Panc1 (cell line): ENCODE measurements around the gene PDE1C. TPM values are rescaled to one million over a fixed set of nuclear protein-coding genes. Genes with fewer than 3 reads are reported as not detected.

Source experiments
- ATAC-seq: fragments of 200-7000 bp; cut with Tn5 transposase; 2 replicates; pipeline ENCODE4 v1.9.1; 2020; ENCODE audit warnings: mild to moderate bottlenecking, moderate library complexity
- BruUV-seq: library from RNA; stranded (reverse); fragments of 400-500 nt; replicated peaks from 2 replicates; lab custom pipeline; 2021; lab: Mats Ljungman, UMichigan
- CTCF ChIA-PET: fragments of 300-600 bp; sonication (Branson Sonifier 250); formaldehyde crosslinking; loops from one replicate; lab custom pipeline; 2022; ENCODE audit warnings: antibody characterized with exemption; lab: Charles Lee
- POLR2A ChIA-PET: fragments of 300-600 bp; sonication (Branson Sonifier 250); formaldehyde crosslinking; loops from one replicate; lab custom pipeline; 2022; ENCODE audit warnings: antibody characterized with exemption; lab: Charles Lee
- DNase-seq: peaks from one replicate; pipeline ENCODE4 v3.0.0-alpha.2; 2010; ENCODE audit warnings: low read depth, low spot score
- H3K27ac ChIP-seq: 2 replicates; pipeline ENCODE4 v1.5.1; 2011; ENCODE audit warnings: mild to moderate bottlenecking, low read length, inconsistent platforms
- H3K27me3 ChIP-seq: fragments of 200-500 bp; sonication (Bioruptor generic); 2 replicates; pipeline ENCODE4 v1.6.0; 2014; ENCODE audit warnings: low read length, inconsistent platforms; ENCODE audit not compliant: control insufficient read depth, insufficient read depth
- H3K36me3 ChIP-seq: fragments of 200-500 bp; sonication (Bioruptor generic); 2 replicates; pipeline ENCODE4 v1.5.1; 2014; ENCODE audit warnings: inconsistent platforms, mild to moderate bottlenecking, low read length, moderate library complexity; ENCODE audit not compliant: control insufficient read depth, insufficient read depth
- H3K4me1 ChIP-seq: 2 replicates; pipeline ENCODE4 v1.5.1; 2011; ENCODE audit warnings: inconsistent platforms, mild to moderate bottlenecking, low read length, moderate library complexity; ENCODE audit not compliant: control insufficient read depth, insufficient read depth
- H3K4me3 ChIP-seq, 2 experiments: 2 replicates each; pipeline ENCODE4 v1.5.1; 2011 to 2012; ENCODE audit warnings: low read depth in 2 of 2, low read length in 2 of 2, mild to moderate bottlenecking in 2 of 2, inconsistent platforms in 1 of 2, moderate library complexity in 1 of 2
- H3K9me3 ChIP-seq: fragments of 200-500 bp; sonication (Bioruptor generic); 2 replicates; pipeline ENCODE4 v1.5.1; 2014; ENCODE audit warnings: low read depth, mild to moderate bottlenecking, inconsistent platforms, low read length, moderate library complexity; ENCODE audit not compliant: control insufficient read depth, insufficient read depth
- CTCF ChIP-seq: fragments of 450-650 bp; IDR thresholded peaks from 2 replicates; pipeline ENCODE4 v1.5.1; 2017; ENCODE audit warnings: mild to moderate bottlenecking
- POLR2AphosphoS5 ChIP-seq: IDR thresholded peaks from 2 replicates; pipeline ENCODE4 v1.6.1; 2012; ENCODE audit warnings: mild to moderate bottlenecking, low read depth, low read length, moderate library complexity
- REST ChIP-seq, 2 experiments: IDR thresholded peaks; 2 replicates each; pipeline ENCODE4 v1.6.1; 2011 to 2012; ENCODE audit warnings: low read depth in 2 of 2, control low read depth in 1 of 2, low read length in 1 of 2, mild to moderate bottlenecking in 1 of 2, moderate library complexity in 1 of 2; ENCODE audit not compliant: insufficient read depth in 1 of 2
- SIN3A ChIP-seq: IDR thresholded peaks from 2 replicates; pipeline ENCODE4 v1.6.1; 2012; ENCODE audit warnings: low read depth, mild to moderate bottlenecking, low read length, moderate library complexity, borderline replicate concordance; ENCODE audit not compliant: insufficient read depth
- TCF7L2 ChIP-seq: IDR thresholded peaks from 2 replicates; pipeline ENCODE4 v1.6.1; 2011; ENCODE audit warnings: mild to moderate bottlenecking, low read depth, low read length, inconsistent platforms
- in situ Hi-C: cut with HindIII; loops from 2 replicates; pipeline ENCODE4 v1.10.0; 2016; ENCODE audit warnings: low sequenced_read_pairs, low pct_unique_long_range_greater_than_20kb
- intact Hi-C: fragments of 100-400 bp; cut with micrococcal nuclease; formaldehyde crosslinking; loops from one replicate; pipeline ENCODE4 v1.10.0; 2022; ENCODE audit not compliant: unreplicated experiment
- total RNA-seq: library from RNA; stranded (reverse); gene quantifications from one replicate; pipeline ENCODE4 v1.2.1, GENCODE V29; 2021; ENCODE audit not compliant: unreplicated experiment

The PDE1C gene
- total RNA-seq, 1 experiment from 2014 or later = not detected

- no TSS peak for BruUV-seq
- intact Hi-C loops = no loop called here
- DNase-seq (no peak), ATAC-seq (no peak)
- H3K27ac ChIP-seq = no peak overlapping the region
- H3K4me3 ChIP-seq = no peak overlapping the region
- in situ Hi-C loops = no loop called here
- ChIA-PET POLR2A (no interaction called here), CTCF (no interaction called here)
- H3K4me1 ChIP-seq = no peaks in the 10 kb centered on the region
- TF ChIP-seq SIN3A = no peak
- no peak for TF ChIP-seq POLR2AphosphoS5
- no peak for TF ChIP-seq CTCF
- no peak for TF ChIP-seq TCF7L2
- no peak for TF ChIP-seq REST (IDR thresholded peaks at IDR 0.05; ENCODE audit: insufficient read depth in 1 of 2, low read depth in 2 of 2, low read length in 1 of 2)
- no peaks in the 10 kb centered on the region for H3K27me3 ChIP-seq
- H3K36me3 ChIP-seq = no peaks in the 10 kb centered on the region
- no peaks in the 10 kb centered on the region for H3K9me3 ChIP-seq
Observed at GRCh38 chr7:31997423-31997822, 72.8 kb downstream of the PDE1C start.

GRCh38 chr7:31995134-31995533, 75.1 kb downstream of the PDE1C start:
- no TSS peak for BruUV-seq
- H3K27ac ChIP-seq = no peak overlapping the region
- H3K4me3 ChIP-seq = no peak overlapping the region
- in situ Hi-C loops = no loop called here
- no peak for ATAC-seq
- no peaks in the 10 kb centered on the region for H3K27me3 ChIP-seq
- ChIA-PET POLR2A (no interaction called here), CTCF (no interaction called here)
- no peaks in the 10 kb centered on the region for H3K9me3 ChIP-seq
- no peak for TF ChIP-seq POLR2AphosphoS5
- intact Hi-C loops = no loop called here
- no peak for DNase-seq
- H3K4me1 ChIP-seq = no peaks in the 10 kb centered on the region
- no peaks in the 10 kb centered on the region for H3K36me3 ChIP-seq

GRCh38 chr7:31991846-31992245, 78.4 kb downstream of the PDE1C start:
- CTCF ChIA-PET = no interaction called here
- in situ Hi-C loops = no loop called here
- POLR2A ChIA-PET = no interaction called here

More at GRCh38 chr7:31991846-31992245, 78.4 kb downstream of the PDE1C start:
- H3K36me3 ChIP-seq = no peaks in the 10 kb centered on the region
- TF ChIP-seq CTCF = no peak
- no peak for TF ChIP-seq SIN3A
- no peak for TF ChIP-seq POLR2AphosphoS5
- no peak for TF ChIP-seq REST (IDR thresholded peaks at IDR 0.05; ENCODE audit: insufficient read depth in 1 of 2, low read depth in 2 of 2, low read length in 1 of 2)
- TF ChIP-seq TCF7L2 = no peak
- no TSS peak for BruUV-seq
- no peaks in the 10 kb centered on the region for H3K27me3 ChIP-seq
- no peak overlapping the region for H3K27ac ChIP-seq
- H3K9me3 ChIP-seq = no peaks in the 10 kb centered on the region
- no peak for DNase-seq
- no peak for ATAC-seq
- no peak overlapping the region for H3K4me3 ChIP-seq
- no peaks in the 10 kb centered on the region for H3K4me1 ChIP-seq
- intact Hi-C loops = no loop called here
